Neural progenitor cell (in vitro differentiated cells): ENCODE results near the gene ZMIZ1. TPM values are rescaled to one million over a fixed set of nuclear protein-coding genes. Genes with fewer than 3 reads are reported as not detected.

Experiments
- DNase-seq: peaks from one replicate; pipeline ENCODE4 v3.0.0-alpha.2; 2016; ENCODE audit warnings: low spot score
- H2AFZ ChIP-seq: fragments of 200-600 bp; sonication (generic); replicated peaks from 2 replicates; pipeline ENCODE4 v1.6.1; 2016; ENCODE audit warnings: antibody characterized with exemption
- H3F3A ChIP-seq: fragments of 200-600 bp; sonication (generic); 2 replicates; pipeline ENCODE4 v1.6.1; 2016; ENCODE audit warnings: antibody characterized with exemption, low read depth
- H3K27ac ChIP-seq: fragments of 200-600 bp; sonication (generic); 2 replicates; pipeline ENCODE4 v1.5.1; 2016; ENCODE audit warnings: mild to moderate bottlenecking
- H3K27me3 ChIP-seq: fragments of 200-600 bp; sonication (generic); 2 replicates; pipeline ENCODE4 v1.6.1; 2016; ENCODE audit warnings: mild to moderate bottlenecking, moderate library complexity
- H3K36me3 ChIP-seq: fragments of 200-600 bp; sonication (generic); 2 replicates; pipeline ENCODE4 v1.5.1; 2016
- H3K4me1 ChIP-seq: fragments of 200-600 bp; sonication (generic); 2 replicates; pipeline ENCODE4 v1.6.1; 2016; ENCODE audit warnings: mixed run types
- H3K4me2 ChIP-seq: fragments of 200-600 bp; sonication (generic); 2 replicates; pipeline ENCODE4 v1.6.1; 2016
- H3K4me3 ChIP-seq: fragments of 200-600 bp; sonication (generic); 2 replicates; pipeline ENCODE4 v1.5.1; 2016
- H3K79me2 ChIP-seq: fragments of 200-600 bp; sonication (generic); 2 replicates; pipeline ENCODE4 v1.6.1; 2016; ENCODE audit warnings: low read depth
- H3K9ac ChIP-seq: fragments of 200-600 bp; sonication (generic); 2 replicates; pipeline ENCODE4 v1.6.1; 2016
- H3K9me3 ChIP-seq: fragments of 200-600 bp; sonication (generic); 2 replicates; pipeline ENCODE4 v1.5.1; 2016; ENCODE audit warnings: low read depth
- H4K20me1 ChIP-seq: fragments of 200-600 bp; sonication (generic); 2 replicates; pipeline ENCODE4 v1.6.1; 2016; ENCODE audit warnings: low read depth
- H3K27ac Mint-ChIP-seq: 3 replicates; pipeline ENCODE4 v1.8.0; 2021; ENCODE audit warnings: mixed read lengths
- H3K27me3 Mint-ChIP-seq: 2 replicates; pipeline ENCODE4 v1.8.0; 2022; ENCODE audit warnings: low read depth, mild to moderate bottlenecking, inconsistent platforms, moderate library complexity, mixed read lengths; ENCODE audit not compliant: insufficient read depth
- H3K36me3 Mint-ChIP-seq: 3 replicates; pipeline ENCODE4 v1.8.0; 2021; ENCODE audit warnings: mixed read lengths
- H3K4me1 Mint-ChIP-seq: 3 replicates; pipeline ENCODE4 v1.8.0; 2021; ENCODE audit warnings: mixed read lengths
- H3K4me3 Mint-ChIP-seq: 3 replicates; pipeline ENCODE4 v1.8.0; 2021; ENCODE audit warnings: mild to moderate bottlenecking, moderate library complexity, mixed read lengths
- H3K9me3 Mint-ChIP-seq: 3 replicates; pipeline ENCODE4 v1.8.0; 2020; ENCODE audit warnings: mixed read lengths
- EZH2 ChIP-seq: fragments of 200-600 bp; sonication (generic); IDR thresholded peaks from 2 replicates; pipeline ENCODE4 v1.6.1; 2017; ENCODE audit warnings: antibody characterized with exemption, mild to moderate bottlenecking, moderate library complexity
- EZH2phosphoT487 ChIP-seq: fragments of 200-600 bp; sonication (generic); IDR thresholded peaks from 2 replicates; pipeline ENCODE4 v1.6.1; 2017; ENCODE audit warnings: antibody characterized with exemption
- total RNA-seq: library from RNA; depleted of rRNA; stranded (reverse); fragments of >200 nt; gene quantifications from 2 replicates; pipeline ENCODE4 v1.2.3, GENCODE V29; 2015; ENCODE audit warnings: low replicate concordance
- TF ChIP-seq, protein P1 (sequence below): fragments of 200-600 bp; sonication (generic); IDR thresholded peaks from 2 replicates; pipeline ENCODE4 v1.5.1; 2017; ENCODE audit warnings: antibody characterized with exemption, mild to moderate bottlenecking

Gene ZMIZ1
- total RNA-seq, 1 donor from 2014 or later, result 5.8 TPM

DNA sequence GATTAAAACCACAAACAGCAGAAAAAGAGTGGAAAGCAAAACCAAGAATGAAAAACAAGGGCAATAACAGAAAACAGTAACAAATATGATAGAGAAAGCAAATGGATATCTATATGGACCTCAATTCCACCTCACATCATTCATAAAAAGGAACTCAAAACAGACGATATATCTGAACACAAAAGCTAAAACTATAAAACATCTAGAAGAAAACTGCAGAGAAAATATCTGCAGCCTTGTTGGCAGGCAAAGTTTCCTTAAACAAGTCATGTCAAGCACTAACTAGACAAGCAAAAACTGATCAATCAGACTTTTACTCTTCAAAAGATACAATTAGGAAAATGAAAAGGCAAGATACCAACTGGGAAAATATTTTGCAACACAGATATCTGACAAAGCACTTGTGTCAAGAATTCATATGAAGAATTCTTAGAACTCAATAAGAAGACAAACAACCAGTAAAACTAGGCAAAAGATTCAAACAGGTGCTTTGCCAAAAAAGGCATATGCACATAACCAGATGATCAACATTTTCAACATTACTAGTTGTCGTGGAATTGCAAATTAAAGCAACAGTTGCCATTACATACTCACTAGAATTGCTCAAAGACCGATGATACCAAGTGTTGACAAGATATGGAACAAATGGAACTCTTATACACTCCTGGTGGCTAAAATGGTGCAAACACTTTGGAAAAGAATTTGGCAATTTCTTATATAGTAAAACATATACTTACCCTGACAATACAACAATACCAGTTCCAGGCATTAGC, 25.9 kb upstream of the ZMIZ1 start:
- Histone ChIP-seq H3K27ac (no peak overlapping the region), H3F3A (no peaks in the 10 kb centered on the region)

DNA sequence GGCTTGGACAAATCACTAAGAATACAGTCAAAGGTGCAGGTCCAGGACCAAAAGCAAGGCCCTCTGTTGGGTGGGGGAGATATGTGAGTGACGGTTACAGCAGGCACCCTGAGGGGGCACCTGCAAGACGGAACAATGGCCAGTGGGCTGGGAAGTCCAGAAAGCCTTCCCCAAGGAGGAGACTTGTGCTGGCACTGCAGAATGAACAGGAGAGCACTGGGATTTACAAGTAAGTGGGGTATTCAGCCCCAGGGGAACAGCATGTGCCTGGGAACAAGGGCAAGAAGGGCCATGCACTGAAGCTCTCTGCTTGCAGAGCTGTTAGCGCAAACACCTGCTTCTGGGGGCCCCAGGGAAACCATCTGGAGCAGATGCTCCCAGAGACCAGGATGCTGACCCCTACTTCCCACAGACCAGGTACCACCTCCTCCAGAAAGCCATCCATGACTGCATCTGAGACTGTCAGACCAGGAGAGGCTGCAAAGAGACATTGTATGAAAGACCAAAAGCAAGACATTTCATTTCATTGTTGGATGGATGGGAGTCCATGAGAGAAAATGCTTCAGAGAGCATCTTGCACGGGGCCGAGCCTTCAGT, 24.6 kb upstream of the ZMIZ1 start:
- H3K4me1 ChIP-seq, result peaks cover 6% of the 10 kb centered on the region
- H3K9ac ChIP-seq, result no peak overlapping the region
- Mint-ChIP-seq H3K27ac (no peak overlapping the region), H3K4me1 (peaks cover 16% of the 10 kb centered on the region), H3K36me3 (no peaks in the 10 kb centered on the region), H3K27me3 (peaks cover 7% of the 10 kb centered on the region), H3K9me3 (no peaks in the 10 kb centered on the region), H3K4me3 (no peak overlapping the region)
- H3K9me3 ChIP-seq, result no peaks in the 10 kb centered on the region
- H3K27ac ChIP-seq, result no peak overlapping the region
- no peaks in the 10 kb centered on the region for H3K27me3 ChIP-seq
- DNase-seq, result no peak
- H2AFZ ChIP-seq, result no peak overlapping the region
- no peaks in the 10 kb centered on the region for H4K20me1 ChIP-seq
- no peak overlapping the region for H3K4me3 ChIP-seq
- H3K79me2 ChIP-seq, result no peaks in the 10 kb centered on the region
- TF ChIP-seq, protein P1, sequence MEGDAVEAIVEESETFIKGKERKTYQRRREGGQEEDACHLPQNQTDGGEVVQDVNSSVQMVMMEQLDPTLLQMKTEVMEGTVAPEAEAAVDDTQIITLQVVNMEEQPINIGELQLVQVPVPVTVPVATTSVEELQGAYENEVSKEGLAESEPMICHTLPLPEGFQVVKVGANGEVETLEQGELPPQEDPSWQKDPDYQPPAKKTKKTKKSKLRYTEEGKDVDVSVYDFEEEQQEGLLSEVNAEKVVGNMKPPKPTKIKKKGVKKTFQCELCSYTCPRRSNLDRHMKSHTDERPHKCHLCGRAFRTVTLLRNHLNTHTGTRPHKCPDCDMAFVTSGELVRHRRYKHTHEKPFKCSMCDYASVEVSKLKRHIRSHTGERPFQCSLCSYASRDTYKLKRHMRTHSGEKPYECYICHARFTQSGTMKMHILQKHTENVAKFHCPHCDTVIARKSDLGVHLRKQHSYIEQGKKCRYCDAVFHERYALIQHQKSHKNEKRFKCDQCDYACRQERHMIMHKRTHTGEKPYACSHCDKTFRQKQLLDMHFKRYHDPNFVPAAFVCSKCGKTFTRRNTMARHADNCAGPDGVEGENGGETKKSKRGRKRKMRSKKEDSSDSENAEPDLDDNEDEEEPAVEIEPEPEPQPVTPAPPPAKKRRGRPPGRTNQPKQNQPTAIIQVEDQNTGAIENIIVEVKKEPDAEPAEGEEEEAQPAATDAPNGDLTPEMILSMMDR, result no peak
- TF ChIP-seq EZH2 (no peak), EZH2phosphoT487 (no peak)
- H3K36me3 ChIP-seq, result no peaks in the 10 kb centered on the region
- H3F3A ChIP-seq, result no peaks in the 10 kb centered on the region
- no peak overlapping the region for H3K4me2 ChIP-seq

More for the DNA sequence above, 25.9 kb upstream of the ZMIZ1 start:
- Mint-ChIP-seq H3K36me3 (no peaks in the 10 kb centered on the region), H3K4me1 (peaks cover 26% of the 10 kb centered on the region), H3K4me3 (no peak overlapping the region), H3K27ac (no peak overlapping the region), H3K9me3 (no peaks in the 10 kb centered on the region), H3K27me3 (peaks cover 4% of the 10 kb centered on the region)
- no peaks in the 10 kb centered on the region for H3K9me3 ChIP-seq
- no peak overlapping the region for H3K4me3 ChIP-seq
- H4K20me1 ChIP-seq, result no peaks in the 10 kb centered on the region
- DNase-seq, result no peak
- H3K79me2 ChIP-seq, result no peaks in the 10 kb centered on the region
- H2AFZ ChIP-seq, result no peak overlapping the region
- H3K9ac ChIP-seq, result no peak overlapping the region
- H3K4me2 ChIP-seq, result no peak overlapping the region
- no peaks in the 10 kb centered on the region for H3K27me3 ChIP-seq
- TF ChIP-seq EZH2, result no peak
- TF ChIP-seq, protein P1, result no peak
- no peak for TF ChIP-seq EZH2phosphoT487
- no peaks in the 10 kb centered on the region for H3K36me3 ChIP-seq
- peaks cover 5% of the 10 kb centered on the region for H3K4me1 ChIP-seq

DNA sequence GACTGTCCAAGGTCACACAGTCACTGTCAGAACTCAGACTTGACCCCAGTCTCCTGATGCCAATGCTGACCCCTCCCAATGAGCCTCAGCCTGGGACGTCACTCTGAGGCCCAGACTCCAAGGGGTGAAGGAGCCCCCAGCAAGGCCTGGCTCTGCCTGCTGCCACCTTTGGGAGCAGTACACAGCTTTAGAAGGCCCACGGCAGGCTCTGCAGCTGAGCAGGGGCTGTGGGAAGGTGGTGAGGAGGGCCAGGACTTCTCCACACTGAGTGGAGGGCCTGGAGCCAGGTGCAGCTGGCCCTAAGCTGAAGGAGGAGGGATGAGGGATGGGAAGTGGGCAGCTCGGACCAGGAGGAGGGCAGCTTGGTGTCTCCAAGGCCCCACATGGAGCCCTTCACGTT, 23.9 kb upstream of the ZMIZ1 start:
- no peaks in the 10 kb centered on the region for H3K36me3 ChIP-seq
- H2AFZ ChIP-seq, result no peak overlapping the region
- DNase-seq, result no peak
- H3K79me2 ChIP-seq, result no peaks in the 10 kb centered on the region
- H3K9ac ChIP-seq, result no peak overlapping the region
- Mint-ChIP-seq H3K4me3 (no peak overlapping the region), H3K27ac (no peak overlapping the region), H3K36me3 (no peaks in the 10 kb centered on the region), H3K4me1 (peaks cover 13% of the 10 kb centered on the region), H3K27me3 (peaks cover 7% of the 10 kb centered on the region), H3K9me3 (no peaks in the 10 kb centered on the region)
- H4K20me1 ChIP-seq, result no peaks in the 10 kb centered on the region
- TF ChIP-seq, protein P1, result no peak
- TF ChIP-seq EZH2phosphoT487 (no peak), EZH2 (no peak)
- no peak overlapping the region for H3K4me3 ChIP-seq
- no peak overlapping the region for H3K4me2 ChIP-seq
- no peak overlapping the region for H3K27ac ChIP-seq
- H3K27me3 ChIP-seq, result no peaks in the 10 kb centered on the region
- H3F3A ChIP-seq, result no peaks in the 10 kb centered on the region
- peaks cover 6% of the 10 kb centered on the region for H3K4me1 ChIP-seq
- no peaks in the 10 kb centered on the region for H3K9me3 ChIP-seq
